ENCODE measurements around the gene FN3K.

DNA sequence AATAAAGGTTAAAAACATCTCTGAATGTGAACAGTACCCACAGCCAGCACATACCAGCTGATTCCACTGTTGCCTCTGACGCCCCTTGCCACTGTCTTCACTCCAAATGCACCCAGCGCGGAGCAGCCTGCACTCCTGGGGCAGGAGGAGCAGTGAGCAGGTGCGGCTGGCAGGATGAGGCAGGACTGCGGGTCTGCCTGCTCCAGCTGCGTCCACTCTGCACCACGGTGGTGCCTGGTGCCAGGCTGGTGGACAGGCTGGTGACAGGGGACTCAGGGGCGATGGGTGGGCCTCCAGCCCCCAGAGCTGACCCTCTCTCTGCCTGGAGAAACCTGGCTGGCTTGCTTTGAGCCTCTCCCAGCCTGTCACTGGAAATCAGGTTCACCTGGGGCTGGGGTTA lies 46.3 kb upstream of the FN3K start:
- TF ChIP-seq, protein P1, sequence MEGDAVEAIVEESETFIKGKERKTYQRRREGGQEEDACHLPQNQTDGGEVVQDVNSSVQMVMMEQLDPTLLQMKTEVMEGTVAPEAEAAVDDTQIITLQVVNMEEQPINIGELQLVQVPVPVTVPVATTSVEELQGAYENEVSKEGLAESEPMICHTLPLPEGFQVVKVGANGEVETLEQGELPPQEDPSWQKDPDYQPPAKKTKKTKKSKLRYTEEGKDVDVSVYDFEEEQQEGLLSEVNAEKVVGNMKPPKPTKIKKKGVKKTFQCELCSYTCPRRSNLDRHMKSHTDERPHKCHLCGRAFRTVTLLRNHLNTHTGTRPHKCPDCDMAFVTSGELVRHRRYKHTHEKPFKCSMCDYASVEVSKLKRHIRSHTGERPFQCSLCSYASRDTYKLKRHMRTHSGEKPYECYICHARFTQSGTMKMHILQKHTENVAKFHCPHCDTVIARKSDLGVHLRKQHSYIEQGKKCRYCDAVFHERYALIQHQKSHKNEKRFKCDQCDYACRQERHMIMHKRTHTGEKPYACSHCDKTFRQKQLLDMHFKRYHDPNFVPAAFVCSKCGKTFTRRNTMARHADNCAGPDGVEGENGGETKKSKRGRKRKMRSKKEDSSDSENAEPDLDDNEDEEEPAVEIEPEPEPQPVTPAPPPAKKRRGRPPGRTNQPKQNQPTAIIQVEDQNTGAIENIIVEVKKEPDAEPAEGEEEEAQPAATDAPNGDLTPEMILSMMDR (conservative IDR thresholded peaks at IDR 0.05; ENCODE audit: low read depth, low read length), result no peak
- TF ChIP-seq POLR2A (IDR thresholded peaks at IDR 0.05; ENCODE audit: low read depth, low read length) (no peak), CEBPB (IDR thresholded peaks at IDR 0.05; ENCODE audit: low read depth, low read length) (no peak), RFX5 (IDR thresholded peaks at IDR 0.05; ENCODE audit: low read depth, low read length) (no peak)
- TF ChIP-seq, protein P2, sequence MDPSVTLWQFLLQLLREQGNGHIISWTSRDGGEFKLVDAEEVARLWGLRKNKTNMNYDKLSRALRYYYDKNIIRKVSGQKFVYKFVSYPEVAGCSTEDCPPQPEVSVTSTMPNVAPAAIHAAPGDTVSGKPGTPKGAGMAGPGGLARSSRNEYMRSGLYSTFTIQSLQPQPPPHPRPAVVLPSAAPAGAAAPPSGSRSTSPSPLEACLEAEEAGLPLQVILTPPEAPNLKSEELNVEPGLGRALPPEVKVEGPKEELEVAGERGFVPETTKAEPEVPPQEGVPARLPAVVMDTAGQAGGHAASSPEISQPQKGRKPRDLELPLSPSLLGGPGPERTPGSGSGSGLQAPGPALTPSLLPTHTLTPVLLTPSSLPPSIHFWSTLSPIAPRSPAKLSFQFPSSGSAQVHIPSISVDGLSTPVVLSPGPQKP (IDR thresholded peaks at IDR 0.05; ENCODE audit: borderline replicate concordance, low read depth, low read length), result no peak
